H4 (cell line): ENCODE data around the gene TBCD. TPM values are rescaled to one million over a fixed set of nuclear protein-coding genes. Genes with fewer than 3 reads are reported as not detected.

Source experiments
- DNase-seq: peaks from one replicate; pipeline ENCODE4 v3.0.0-alpha.2; 2015; ENCODE audit warnings: low spot score
- total RNA-seq: library from RNA; depleted of rRNA; stranded (reverse); fragments of >200 nt; shearing (Covaris generic); gene quantifications from 2 replicates; pipeline ENCODE4 v1.2.3, GENCODE V29; 2014; rRNA removed

The TBCD gene
- 17.6 and 28.5 TPM in 2 replicates for total RNA-seq

DNA sequence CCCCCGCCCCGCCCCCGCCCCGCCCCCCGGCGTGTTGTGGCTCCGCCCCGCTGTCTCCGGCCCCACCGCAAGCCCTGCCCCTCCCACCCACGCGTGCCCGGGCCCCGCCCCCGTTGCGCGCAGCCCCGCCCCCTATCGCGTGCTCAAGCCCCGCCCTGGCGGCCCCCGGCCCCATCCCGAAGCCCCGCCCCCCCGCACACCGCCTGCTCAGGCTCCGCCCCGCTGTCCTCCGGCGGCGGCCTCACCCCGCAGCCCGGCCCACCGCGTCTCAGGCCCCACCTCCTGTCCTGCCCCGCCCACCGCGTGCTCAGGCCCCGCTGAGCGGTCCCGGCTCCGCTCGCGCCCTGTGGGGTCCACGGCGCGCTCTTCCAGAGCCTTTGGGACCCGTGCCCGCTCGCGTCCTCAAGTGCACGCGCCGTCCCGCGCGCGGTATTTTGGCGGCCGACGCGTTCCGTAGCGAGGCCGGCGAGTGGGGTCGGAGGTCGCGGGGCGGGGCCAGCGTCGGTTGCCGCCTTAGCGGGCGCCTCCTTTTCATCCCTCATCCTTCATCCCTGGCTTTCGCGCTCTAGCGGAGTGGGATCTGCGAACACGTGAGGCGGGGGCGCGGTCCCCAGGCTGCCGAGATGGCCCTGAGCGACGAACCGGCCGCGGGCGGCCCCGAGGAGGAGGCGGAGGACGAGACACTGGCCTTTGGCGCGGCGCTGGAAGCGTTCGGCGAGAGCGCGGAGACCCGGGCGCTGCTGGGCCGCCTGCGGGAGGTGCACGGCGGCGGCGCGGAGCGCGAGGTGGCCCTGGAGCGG lies at the start of gene TBCD:
Gene TBCD (plus strand): TSS at position 495 of the 800 bp plus-strand sequence. CDS start 129 bp downstream, at position 624.
- DNase-seq, result peak; percentile 84

DNA sequence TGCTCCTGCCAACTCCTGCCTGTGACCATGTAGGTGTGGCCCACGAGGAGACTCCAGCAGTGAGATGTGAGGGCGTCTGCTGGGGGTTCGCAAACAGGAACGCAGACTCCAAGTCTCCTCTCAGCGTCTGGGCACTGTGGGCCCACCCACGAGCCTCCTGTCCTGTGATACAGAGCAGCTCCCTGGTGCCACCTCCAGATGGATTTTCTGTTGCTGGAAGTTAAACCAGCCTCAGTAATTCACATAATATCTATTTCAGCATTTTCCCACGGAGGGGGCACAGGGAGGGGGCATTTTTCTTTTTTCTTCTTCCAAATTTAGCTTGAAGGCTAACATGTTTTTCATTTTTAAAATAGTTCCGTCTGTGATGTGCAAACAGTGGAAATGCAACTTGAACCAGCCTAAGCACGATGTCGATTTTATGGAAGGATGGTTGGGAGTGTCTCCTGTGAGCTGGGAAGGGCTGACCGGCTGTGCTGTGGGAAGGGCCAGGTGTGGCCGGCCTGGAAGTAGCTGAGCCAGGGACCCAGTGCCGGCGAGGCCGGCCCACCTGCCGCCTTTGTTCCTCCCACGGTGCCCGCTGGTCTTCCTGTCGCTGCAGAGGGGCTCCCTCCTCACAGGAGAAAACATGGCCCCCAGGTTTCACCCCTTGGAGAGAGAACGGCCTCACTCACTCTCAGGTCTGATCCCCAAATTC lies 49.5 kb upstream of the TBCD start:
- DNase-seq, result no peak

DNA sequence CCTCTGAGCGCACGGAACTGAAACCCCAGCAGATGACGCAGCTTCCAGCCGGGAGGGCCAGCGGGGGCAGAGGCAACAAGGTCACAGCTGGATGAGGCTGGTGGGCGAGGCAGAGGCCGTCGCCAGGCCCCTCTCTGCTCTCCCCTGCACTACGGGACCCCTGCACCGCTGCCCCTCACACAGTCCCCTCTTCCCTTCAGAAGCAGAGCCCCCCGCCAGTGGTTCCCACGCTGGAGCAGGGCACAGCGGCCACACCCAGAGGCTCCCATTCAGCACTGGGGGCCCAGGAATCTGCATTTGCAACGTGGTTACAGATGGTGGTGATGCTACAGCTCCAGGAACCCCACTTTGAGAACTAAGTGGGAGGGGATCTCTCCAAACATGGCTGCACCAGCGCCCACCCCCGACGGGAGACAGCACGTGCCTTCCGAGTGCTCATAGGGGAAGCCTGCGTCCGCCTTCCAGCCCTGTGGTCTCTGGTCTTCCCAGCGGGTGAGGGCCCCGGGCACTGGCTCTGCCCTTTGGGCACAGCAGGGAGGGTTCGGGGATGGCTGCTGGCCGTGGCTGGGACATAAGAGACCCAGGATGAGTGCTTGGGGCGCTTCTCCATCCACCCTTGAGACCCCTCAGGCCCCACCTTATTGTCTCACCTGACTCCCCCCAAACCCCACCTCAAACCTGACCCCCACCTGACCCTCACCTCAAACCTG lies 48.7 kb upstream of the TBCD start:
- DNase-seq, result no peak

DNA sequence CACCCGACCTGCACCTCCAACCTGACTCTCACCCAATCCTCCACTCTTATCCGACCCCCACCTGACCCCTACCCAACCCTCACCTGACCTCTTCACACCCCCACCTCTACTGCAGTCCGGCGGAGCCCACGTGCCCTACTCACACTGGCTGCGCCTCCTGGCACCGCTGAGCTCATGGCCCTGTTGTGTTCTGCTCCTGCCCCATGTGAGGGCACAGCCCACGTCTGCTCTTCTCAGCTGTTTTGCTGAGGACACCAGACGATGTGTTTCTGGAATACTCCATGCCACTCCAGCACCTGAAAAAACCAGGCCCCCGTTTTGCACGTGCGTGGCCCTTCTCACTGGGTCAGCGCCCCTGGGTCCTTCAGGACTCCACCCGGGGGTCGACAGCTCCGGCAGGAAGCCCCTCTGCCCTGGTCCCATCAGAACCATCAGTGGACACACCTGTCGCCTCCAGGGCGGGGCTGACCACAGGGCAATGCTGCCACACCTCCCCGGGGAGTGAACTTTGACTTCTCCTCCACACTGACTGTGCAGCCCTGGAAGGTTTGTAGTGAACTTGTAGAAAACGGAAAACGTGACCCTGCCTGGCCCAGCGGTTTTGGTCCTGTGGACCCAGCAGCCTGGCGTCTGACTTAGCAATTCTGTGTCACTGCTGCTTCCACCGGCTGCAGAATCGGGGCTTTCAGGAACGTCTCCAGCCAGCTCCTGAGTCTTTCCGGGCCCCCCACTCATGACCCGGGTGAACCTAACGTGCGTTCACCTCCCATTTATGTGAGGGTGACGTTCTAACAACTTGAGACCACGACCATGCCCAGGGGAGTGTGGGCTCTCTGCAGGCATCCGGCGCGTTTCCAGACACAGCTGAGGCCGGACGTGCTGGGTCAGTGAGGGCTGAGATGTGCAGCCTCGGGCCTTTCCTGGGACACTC lies 47.7 kb upstream of the TBCD start:
- no peak for DNase-seq

DNA sequence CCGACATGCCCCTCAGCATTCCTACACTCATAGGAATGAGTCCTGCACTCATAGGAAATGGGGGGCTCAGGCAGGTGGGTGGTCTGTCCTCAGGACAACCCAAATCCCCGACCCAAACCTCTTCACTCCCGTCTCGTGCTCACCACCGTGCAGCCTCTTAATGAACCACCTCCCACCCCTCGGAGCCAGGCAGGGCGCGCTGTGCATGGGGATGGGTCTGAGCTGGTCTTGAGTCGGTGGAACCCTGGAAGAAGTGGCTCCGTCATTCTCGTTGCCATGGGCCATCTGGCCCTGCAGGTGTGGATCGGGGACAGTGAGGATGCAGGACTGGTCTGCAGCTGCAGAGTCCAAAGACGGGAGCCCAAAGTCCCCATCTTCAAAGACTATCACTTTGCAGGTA lies 47.0 kb upstream of the TBCD start:
- DNase-seq, result no peak

DNA sequence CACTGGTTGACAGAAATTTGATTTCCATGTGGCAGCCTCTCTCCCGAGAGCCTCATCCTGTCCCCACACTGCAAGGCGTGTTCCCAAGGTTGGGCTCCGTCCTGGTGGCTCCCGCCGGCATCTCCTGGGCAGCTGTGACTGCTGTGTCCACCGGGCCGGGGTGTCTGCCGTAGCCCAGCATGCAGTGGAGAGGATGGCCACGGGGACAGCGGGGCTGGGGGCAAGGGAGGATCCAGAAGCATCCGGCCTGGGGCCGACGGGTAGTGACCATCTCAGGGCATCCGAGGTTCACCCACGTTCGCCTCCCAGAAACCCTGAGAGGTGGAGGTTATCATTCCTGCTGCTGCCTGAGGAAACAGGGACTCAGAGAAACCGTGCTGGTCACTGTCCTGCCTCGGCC lies 46.1 kb upstream of the TBCD start:
- DNase-seq, result no peak

DNA sequence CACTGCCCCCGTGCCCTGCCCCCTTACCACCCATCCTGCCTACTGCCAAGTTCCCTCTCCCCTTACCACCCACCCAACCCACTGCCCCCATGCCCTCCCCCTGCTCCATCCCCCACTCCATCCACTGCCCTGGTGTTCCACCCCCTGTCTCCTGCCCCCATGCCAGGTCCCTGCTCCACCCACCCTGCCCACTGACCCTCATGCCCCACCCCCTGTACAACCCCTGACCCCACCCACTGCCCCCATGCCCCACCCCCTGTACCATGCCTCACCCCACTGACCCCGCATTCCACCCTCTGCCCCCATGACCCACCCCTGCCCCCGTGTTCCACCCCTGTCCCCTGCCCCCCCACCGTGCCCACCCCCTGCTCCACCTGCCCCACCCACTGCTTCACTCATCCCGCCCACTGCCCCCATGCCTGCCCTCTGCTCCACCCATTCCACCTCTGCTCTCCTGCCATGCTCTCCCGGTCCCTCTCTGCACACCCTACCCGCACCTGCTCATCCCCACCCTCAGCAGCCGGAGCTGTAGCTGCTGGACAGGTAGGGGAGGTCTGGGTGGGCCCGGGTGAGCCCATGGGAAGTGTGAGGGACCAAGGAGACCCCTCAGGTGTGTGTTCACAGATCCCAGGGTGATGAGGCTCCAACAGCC lies 42.7 kb upstream of the TBCD start:
- DNase-seq, result no peak

DNA sequence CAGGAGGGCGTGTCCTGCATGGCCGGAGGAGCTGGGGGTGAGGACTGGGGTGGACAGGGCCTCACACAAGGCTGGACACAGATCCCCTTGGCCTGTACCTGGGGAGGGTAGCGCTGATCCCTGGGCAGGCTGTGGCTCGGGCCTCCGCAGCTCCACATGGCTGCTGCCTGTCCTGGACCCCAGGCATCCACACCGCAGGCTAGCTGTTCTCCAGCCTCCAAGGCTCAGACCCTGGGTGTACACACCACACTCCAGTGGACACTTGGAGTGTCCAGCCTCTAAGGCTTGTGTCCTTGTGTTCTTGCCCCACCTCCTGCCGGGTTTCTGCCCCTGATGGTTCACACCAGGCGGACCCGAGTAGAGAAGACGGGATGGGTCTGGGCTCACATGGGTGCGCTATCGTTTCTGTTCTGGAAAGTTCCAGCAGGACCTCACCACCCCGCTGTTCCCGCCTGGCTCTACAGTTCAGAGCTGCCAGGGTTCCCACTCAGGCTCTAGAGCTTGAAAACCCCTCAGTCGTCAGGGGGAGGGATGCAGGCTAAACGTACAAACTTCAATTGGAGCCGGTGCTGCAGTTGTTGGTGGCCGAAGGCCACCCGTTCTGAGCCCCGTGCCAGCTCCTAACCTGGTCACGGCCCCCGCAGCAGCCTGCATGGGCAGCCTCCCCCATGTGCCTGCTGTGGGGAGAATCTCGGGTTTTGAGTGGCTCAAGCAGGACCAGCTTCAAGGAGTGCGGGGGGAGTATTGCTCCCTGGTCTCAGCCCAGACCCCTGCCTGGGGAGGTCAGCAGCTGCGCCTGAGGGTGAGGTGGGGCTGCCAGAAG lies 42.0 kb upstream of the TBCD start:
- DNase-seq, result no peak

DNA sequence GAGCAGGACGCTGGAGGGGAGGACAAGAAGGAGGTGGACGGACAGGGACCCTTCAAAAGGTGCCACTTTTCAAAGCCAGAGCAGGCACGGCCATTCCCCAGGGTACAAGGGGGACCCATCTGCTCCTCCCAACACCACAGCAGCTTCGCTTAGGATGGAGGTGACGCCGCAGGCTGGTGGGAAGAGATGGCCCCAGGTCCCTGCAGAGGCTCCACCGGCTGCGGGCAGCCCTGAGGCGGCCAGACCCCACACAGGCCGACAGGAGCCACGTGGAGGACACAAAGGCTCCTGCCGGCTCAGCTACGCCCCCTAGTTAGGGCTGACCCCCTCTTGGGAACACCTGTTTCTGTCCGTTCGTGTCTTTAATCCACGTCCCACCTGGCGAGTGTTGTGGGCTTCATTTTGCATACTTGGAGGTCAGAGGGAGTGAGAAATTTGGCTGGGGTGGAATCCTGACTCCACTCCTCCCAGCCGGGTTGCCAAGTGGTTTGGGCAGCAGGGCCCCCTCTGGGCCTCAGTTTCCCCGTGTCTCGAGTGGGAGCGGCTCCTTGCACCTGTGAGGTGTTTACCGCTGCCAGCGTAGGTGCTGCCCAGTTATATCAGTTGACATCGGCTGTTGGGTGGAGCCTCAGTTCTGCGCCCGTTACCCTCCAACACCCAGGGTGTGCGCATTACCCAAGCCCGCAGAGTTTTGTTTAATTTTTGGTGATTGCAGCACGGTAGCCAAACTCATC lies 41.2 kb upstream of the TBCD start:
- no peak for DNase-seq

DNA sequence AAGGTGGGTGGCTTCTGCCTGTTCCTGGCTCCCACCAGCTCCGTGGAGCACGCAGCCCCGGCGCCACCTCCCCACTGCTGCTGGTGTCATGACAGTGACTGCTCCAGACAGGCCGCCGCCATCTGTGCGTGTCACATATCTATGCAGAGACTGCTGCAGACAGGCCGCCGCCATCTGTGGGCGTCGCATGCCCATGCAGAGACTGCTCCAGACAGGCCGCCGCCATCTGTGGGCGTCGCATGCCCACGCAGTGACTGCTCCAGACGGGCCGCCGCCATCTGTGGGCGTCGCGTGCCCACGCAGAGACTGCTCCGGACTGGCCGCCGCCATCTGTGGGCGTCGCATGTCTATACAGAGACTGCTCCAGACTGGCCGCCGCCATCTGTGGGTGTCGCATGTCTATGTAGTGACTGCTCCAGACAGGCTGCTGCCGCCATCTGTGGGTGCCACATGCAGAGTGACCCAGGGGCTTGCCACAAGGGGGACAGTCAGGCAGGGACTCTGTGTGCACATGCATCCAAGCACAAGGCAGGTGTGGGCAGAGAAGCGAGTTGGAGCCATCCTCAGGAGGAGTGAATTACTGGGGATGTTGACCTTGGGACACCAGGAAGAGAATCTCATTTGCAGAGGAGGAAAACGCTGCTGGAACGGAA lies 38.7 kb upstream of the TBCD start:
- DNase-seq, result no peak

DNA sequence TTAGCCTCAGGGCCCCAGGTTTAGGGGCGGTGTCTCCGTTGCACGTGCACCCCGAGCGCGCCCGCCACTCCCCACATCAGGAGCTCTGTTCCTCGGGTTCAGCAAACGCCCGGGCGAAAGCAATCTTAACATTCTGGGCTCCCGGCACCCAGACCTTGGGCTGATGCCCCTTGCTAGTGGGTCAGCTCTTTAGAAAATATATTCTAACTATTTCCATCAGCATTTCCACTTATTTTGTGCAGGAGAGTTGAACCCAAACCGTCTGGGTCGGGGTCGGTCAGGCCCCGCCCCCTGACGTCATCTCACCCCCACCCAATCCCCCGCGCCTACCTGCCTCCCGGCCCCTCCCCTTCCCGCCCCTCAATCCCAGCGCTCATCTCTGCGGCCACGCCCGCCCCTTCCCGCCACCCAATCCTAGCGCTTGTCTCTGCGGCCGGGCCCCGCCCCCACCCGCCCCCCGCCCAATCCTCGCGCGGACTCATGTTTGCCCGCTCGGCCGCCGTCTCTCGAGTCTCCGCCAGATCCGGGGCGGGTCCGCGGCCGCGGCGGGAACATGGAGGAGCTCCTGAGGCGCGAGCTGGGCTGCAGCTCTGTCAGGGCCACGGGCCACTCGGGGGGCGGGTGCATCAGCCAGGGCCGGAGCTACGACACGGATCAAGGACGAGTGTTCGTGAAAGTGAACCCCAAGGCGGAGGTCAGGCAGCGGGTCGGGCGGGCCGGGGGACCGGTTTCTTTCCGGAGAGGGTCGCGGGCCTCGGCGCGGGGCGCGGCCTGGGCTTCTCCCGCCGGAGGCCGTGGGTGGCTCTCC lies 35.5 kb upstream of the TBCD start, which contains the start of gene FN3KRP:
Gene FN3KRP (plus strand): TSS at position 504 of the 808 bp plus-strand sequence. CDS start 50 bp downstream, at position 554.
- DNase-seq, result peak; percentile 80

DNA sequence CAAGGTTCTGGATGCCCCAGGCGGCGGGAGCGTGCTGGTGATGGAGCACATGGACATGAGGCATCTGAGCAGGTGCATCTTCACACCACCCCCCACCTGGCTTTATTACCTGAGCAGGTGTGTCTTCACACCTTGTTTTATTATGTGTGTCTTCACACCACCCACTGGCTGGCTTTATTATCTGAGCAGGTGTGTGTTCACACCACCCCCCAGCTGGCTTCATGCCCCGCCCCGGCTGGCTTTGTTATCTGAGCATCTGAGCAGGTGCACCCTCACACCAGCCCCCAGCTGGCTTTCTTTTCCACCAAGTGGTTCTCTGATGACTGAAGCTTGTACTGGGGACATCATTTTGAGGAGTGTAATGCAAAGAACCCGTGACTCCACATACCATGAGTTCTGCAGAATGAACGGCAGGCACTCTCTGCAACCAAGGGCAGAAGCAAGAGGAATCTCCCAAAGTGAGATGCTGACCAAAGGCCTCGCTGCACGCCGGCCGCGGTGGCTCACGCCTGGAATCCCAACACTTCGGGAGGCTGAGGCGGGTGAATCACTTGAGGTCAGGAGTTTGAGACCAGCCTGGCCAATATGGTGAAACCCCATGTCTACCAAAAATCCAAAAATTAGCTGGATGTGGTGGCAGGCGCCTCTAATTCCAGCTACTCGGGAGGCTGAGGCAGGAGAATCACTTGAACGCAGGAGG lies 32.7 kb upstream of the TBCD start:
- DNase-seq, result no peak

DNA sequence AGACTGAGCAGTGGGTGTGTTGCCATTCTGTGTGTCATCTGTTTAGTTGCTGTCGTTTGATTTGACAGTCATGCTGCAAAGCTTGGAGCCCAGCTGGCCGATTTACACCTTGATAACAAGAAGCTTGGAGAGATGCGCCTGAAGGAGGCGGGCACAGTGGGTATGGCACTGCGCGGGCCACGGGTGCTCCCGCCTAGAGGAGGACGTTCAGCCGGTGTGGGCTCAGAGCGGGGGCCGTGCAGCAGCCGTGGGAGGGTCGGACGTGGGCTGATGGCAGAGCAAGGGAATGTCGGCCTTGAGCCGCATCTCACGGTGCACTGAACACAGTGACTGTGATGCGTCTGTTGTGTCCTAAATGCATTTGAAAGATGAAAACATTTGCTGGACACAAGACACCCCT lies 31.7 kb upstream of the TBCD start:
- no peak for DNase-seq

DNA sequence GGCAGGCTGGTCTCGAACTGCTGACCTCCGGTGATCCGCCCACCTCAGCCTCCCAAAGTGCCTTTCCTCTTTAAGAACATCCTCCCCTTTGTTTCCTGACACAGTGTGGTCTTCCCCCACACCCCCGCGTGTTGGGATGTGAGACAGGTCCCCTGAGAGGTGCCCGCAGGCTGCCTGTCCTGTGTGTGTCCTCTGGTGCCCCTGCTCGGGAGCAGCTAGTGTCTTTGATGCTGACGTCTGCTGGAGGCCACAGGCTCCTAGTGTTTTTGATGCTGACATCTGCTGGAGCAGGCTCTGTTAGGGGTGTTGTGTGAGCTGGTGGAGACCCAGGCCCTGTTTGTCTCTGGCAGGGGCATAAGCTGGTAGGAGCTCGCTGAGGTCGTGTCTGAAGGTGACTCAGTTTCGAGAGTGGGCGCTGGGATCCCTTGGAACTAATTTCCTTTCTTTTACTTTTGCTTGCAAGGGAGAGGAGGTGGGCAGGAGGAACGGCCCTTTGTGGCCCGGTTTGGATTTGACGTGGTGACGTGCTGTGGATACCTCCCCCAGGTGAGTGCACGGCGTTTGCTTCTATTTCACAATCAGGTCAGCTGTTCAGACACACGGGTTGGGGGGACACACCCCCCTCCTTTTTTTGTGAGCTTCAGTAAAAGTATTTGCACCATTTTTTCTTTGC lies 29.4 kb upstream of the TBCD start:
- no peak for DNase-seq

DNA sequence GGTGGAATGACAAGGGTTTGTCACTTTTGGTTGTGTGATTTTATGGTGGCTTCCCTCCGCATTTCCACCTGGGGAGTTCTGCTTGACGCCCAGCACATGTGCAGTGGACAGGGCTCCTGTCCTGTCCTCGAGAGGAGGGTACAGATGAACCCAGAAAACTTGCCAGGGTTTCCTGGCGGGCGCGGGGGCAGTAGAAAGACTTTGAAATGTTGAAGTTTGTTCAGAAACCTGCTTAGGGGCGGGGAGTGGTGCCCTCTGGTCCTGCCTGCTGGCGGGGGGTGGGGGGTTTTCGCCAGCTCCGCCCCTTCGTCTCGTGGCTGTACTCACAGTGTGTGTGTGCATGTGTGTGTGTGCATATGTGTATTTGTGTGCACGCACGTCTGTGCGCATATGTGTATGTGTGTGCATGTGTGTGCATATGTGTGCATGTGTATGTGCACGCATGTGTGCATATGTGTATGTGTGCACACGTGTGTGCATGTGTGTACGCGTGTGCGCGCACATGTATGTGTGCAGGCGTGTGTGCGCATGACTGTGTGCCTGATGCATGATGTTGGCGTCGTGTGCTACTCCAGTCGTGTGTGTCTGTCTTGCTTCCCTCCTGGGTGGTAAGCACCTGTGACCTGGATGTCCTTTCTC lies 28.6 kb upstream of the TBCD start:
- no peak for DNase-seq

DNA sequence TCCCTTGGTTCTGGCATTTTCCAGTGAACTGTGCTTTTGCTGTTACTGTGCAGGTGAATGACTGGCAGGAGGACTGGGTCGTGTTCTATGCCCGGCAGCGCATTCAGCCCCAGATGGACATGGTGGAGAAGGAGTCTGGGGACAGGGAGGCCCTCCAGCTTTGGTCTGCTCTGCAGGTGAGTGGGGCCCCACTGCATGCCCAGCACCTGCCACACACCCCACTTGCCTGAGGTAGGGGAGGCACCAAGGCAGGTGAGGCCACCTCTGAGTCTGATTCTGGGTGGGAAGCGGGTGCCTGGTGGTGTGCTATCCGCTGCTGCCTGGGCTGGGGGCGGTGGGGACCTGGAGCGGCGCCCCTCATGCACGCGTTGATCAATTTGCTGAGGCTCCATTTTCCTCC lies 25.4 kb upstream of the TBCD start:
- no peak for DNase-seq
